NCI-H2196 (cell line): Measurements from ENCODE around the gene GRK1.

Source experiments
- DNase-seq: peaks from one replicate; lab custom pipeline; 2025; ENCODE audit not compliant: unreplicated experiment; lab: John Stamatoyannopoulos, UW

GRK1 gene

GRCh38 chr13:113771709-113772331 lies 104.8 kb downstream of the GRK1 start:
- no peak for DNase-seq

GRCh38 chr13:113774177-113775107 lies 107.4 kb downstream of the GRK1 start:
- no peak for DNase-seq

DNA sequence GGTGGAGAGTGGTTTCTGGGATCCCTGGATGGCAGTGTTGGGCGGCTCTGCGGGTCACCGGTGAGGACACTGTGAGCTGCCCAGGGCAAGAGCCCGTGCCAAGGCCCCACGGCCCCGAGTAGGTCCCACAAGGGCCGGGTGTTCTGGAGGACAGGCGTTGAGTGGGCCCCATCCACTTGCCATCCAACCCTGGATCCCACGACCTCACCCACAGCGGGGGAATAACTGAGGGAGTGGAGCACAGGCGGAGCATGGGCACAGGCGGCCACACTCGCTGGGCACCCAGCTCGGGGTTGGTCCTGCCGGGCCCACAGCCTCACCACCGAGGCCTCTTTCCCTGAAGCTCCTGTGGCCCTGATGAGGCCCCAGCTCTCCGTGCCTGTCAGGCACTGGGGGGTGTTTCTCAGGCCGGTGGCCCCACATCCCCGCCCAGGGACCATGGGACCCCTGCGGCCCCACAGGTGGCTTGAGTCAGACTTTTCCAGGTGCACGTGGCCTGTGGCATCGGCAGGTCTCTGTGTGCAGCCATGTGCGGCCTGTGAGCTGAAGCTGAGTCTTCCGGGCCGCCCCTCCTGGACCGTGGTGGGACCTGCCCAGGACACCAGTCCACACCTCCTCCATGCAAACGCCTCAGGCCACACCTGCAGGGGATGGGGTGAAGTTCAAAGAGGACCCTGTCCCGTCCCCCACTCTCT lies 108.6 kb downstream of the GRK1 start:
- no peak for DNase-seq

GRCh38 chr13:113776231-113777125 lies 109.5 kb downstream of the GRK1 start:
- peak; percentile 58 for DNase-seq

- no peak for DNase-seq
Observed at GRCh38 chr13:113777311-113778260, 110.6 kb downstream of the GRK1 start.

DNA sequence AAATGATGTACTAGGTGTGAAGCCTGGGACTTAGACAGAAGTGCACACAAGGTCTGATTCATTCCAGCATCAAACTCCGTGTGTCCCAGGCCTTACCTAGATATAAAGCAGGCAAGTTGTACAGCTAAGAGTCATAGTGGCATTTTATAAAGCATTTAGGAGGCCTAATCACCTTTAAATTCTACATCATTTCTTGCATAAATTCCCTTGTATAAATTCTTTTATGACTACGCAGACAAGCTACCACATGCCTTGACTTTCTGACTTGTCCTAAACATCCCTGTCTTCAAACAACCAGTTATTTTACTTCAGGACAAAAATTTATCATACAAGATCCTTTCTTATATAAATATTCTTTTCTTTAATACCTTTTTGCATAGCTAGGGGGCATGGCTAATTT lies 114.6 kb downstream of the GRK1 start:
- no peak for DNase-seq

- no peak for DNase-seq
Observed at GRCh38 chr13:113782472-113782871, 115.5 kb downstream of the GRK1 start.

DNA sequence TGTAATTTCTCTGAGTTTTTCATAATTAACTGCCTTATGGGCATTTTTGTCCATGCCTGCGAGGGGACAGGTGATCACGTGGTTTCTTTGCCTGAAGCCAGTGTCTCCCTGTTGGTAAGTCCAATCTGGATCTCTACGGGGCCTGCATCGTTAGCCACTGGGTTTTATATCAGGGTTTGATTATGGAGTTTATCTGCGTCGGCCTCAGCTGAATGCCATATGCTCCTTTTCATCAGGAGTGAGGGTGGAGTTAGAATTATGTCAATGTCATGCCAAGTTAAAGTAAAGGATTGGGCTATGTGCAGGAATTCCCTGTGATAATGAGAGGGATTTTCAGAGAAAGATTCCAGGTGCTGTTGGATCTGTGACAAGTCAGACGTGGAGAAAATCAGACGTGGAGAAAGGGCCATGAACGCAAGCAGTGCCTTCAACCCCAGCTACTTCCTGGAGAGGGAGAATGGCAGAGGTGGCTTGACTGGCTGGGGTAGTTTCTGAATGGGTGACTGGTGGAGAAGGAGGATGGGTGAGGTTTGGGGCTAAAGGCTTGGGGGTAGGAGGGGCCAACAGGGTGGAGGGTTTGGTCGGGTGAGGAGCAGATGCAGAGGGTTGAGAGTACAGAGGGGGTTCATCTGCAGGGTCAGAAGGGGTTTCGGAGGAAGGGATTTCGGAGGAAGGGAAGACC lies 116.3 kb downstream of the GRK1 start:
- no peak for DNase-seq

GRCh38 chr13:113783966-113784644 lies 117.1 kb downstream of the GRK1 start:
- DNase-seq = no peak

DNA sequence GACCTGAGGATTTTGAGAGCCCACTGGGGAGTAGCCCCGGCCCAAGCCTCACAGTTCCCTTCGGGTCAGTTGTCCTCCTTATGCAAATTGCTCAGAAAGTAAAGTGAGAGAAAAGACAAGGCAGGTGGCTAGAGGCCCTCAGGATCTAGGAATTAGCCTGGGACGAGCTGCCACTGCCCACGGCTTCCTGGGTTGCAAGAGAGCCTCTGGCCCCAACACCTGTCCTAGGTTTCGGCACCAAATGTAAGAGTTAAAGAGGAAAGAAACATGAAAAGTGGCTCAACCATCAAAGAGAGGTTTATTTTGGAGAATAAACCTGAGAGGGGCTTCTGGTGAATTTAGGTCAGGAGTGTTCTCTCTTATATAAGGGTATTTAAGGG lies 117.6 kb downstream of the GRK1 start:
- DNase-seq = no peak

GRCh38 chr13:113785051-113786010 lies 118.3 kb downstream of the GRK1 start:
- DNase-seq = no peak

- DNase-seq = no peak
Observed at GRCh38 chr13:113786262-113786841, 119.3 kb downstream of the GRK1 start.
